IMR-90 (cell line): Measurements from ENCODE around the gene EEF1AKMT1.

Experiments
- CEBPB ChIP-seq: IDR thresholded peaks from 2 replicates; pipeline ENCODE4 v1.6.1; 2012; ENCODE audit warnings: low read depth, low read length, improper control_type of control experiment
- CHD1 ChIP-seq: IDR thresholded peaks from 2 replicates; pipeline ENCODE4 v1.6.1; 2012; ENCODE audit warnings: low read depth, low read length, improper control_type of control experiment
- FOS ChIP-seq: fragments of 150-350 bp; IDR thresholded peaks from 2 replicates; pipeline ENCODE4 v1.6.1; 2016; ENCODE audit warnings: low read depth, low read length
- MAFK ChIP-seq: IDR thresholded peaks from 2 replicates; pipeline ENCODE4 v1.6.1; 2012; ENCODE audit warnings: low read depth, low read length, improper control_type of control experiment
- POLR2A ChIP-seq: IDR thresholded peaks from 2 replicates; pipeline ENCODE4 v1.6.1; 2012; ENCODE audit warnings: mild to moderate bottlenecking, low read depth, low read length
- RAD21 ChIP-seq: IDR thresholded peaks from 2 replicates; pipeline ENCODE4 v1.6.1; 2012; ENCODE audit warnings: low read length, improper control_type of control experiment
- RFX5 ChIP-seq: IDR thresholded peaks from 2 replicates; pipeline ENCODE4 v1.8.0; 2012; ENCODE audit warnings: low read depth, mild to moderate bottlenecking, low read length, moderate library complexity
- SMC3 ChIP-seq: fragments of 150-350 bp; IDR thresholded peaks from 2 replicates; pipeline ENCODE4 v1.6.1; 2016; ENCODE audit warnings: low read depth, mild to moderate bottlenecking, antibody characterized with exemption, low read length, moderate library complexity
- USF2 ChIP-seq: fragments of 150-350 bp; IDR thresholded peaks from 2 replicates; pipeline ENCODE4 v1.6.1; 2017; ENCODE audit warnings: mild to moderate bottlenecking, antibody characterized with exemption, low read length, low read depth
- TF ChIP-seq, protein P1 (sequence below): conservative IDR thresholded peaks from 2 replicates; pipeline ENCODE4 v1.5.1; 2012; ENCODE audit warnings: mild to moderate bottlenecking, low read depth, low read length, improper control_type of control experiment
- TF ChIP-seq, protein P2 (sequence below): fragments of 150-350 bp; IDR thresholded peaks from 2 replicates; pipeline ENCODE4 v1.6.1; 2016; ENCODE audit warnings: low read depth, mild to moderate bottlenecking, low read length, moderate library complexity, borderline replicate concordance

GRCh38 chr13:20815464-20815863 is 41.7 kb upstream of the EEF1AKMT1 start:
- TF ChIP-seq POLR2A = no peak
- TF ChIP-seq, protein P1, sequence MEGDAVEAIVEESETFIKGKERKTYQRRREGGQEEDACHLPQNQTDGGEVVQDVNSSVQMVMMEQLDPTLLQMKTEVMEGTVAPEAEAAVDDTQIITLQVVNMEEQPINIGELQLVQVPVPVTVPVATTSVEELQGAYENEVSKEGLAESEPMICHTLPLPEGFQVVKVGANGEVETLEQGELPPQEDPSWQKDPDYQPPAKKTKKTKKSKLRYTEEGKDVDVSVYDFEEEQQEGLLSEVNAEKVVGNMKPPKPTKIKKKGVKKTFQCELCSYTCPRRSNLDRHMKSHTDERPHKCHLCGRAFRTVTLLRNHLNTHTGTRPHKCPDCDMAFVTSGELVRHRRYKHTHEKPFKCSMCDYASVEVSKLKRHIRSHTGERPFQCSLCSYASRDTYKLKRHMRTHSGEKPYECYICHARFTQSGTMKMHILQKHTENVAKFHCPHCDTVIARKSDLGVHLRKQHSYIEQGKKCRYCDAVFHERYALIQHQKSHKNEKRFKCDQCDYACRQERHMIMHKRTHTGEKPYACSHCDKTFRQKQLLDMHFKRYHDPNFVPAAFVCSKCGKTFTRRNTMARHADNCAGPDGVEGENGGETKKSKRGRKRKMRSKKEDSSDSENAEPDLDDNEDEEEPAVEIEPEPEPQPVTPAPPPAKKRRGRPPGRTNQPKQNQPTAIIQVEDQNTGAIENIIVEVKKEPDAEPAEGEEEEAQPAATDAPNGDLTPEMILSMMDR = no peak
- no peak for TF ChIP-seq CHD1
- TF ChIP-seq MAFK = no peak
- no peak for TF ChIP-seq USF2
- TF ChIP-seq RAD21 = no peak
- TF ChIP-seq FOS = no peak
- TF ChIP-seq CEBPB = no peak
- no peak for TF ChIP-seq SMC3
- no peak for TF ChIP-seq RFX5
- TF ChIP-seq, protein P2, sequence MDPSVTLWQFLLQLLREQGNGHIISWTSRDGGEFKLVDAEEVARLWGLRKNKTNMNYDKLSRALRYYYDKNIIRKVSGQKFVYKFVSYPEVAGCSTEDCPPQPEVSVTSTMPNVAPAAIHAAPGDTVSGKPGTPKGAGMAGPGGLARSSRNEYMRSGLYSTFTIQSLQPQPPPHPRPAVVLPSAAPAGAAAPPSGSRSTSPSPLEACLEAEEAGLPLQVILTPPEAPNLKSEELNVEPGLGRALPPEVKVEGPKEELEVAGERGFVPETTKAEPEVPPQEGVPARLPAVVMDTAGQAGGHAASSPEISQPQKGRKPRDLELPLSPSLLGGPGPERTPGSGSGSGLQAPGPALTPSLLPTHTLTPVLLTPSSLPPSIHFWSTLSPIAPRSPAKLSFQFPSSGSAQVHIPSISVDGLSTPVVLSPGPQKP = no peak
